AG09309 (cell line): ENCODE measurements around the gene HOXB7.

ENCODE experiments used
- DNase-seq: peaks from one replicate; pipeline ENCODE4 v3.0.0-alpha.2; 2010; ENCODE audit warnings: low read depth
- H3K4me3 ChIP-seq: 2 replicates; pipeline ENCODE4 v1.5.1; 2011; ENCODE audit warnings: mild to moderate bottlenecking, low read depth, low read length, moderate library complexity; ENCODE audit not compliant: control insufficient read depth
- TF ChIP-seq, protein P1 (sequence below): IDR thresholded peaks from 2 replicates; pipeline ENCODE4 v1.5.1; 2011; ENCODE audit warnings: mild to moderate bottlenecking, low read depth, low read length, inconsistent platforms; ENCODE audit not compliant: insufficient read depth, control insufficient read depth; ENCODE audit errors: missing control alignments

The HOXB7 gene

DNA sequence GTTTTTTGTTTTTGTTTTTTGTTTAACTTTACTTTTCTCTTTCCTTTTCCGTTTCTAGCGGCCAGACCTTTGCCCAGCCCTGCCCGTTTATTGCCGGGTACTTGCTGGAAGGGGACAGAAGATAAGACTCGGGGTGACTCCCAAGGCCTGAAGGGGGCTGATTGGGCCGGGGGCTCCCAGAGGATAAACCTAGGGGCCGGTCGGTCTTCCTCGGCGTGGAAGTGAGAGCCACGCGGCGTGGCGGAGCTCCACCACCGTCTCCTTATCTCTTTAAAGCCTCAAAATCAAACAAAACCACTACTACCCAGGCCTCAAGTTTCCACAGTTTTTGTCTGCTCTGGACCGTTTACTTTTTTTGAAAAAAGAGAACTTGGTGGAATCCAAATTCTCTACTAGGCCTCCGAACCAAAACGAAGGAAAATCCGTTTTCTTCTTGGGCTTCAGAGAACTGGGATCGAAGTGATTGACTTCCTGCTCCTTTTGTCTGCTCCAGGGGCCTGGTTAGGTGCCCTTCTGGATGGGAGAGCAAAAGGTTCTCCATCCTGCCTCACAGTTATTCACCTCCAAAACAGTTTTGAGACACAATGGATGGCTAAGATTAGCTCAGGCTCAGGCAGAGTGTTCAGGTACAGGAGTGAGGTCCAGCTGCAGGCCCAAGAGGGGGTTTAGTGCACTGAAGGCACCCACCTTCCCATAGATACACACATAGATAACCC is 23.8 kb upstream of the HOXB7 start:
- no peak for DNase-seq
- H3K4me3 ChIP-seq = no peak overlapping the region
- TF ChIP-seq, protein P1, sequence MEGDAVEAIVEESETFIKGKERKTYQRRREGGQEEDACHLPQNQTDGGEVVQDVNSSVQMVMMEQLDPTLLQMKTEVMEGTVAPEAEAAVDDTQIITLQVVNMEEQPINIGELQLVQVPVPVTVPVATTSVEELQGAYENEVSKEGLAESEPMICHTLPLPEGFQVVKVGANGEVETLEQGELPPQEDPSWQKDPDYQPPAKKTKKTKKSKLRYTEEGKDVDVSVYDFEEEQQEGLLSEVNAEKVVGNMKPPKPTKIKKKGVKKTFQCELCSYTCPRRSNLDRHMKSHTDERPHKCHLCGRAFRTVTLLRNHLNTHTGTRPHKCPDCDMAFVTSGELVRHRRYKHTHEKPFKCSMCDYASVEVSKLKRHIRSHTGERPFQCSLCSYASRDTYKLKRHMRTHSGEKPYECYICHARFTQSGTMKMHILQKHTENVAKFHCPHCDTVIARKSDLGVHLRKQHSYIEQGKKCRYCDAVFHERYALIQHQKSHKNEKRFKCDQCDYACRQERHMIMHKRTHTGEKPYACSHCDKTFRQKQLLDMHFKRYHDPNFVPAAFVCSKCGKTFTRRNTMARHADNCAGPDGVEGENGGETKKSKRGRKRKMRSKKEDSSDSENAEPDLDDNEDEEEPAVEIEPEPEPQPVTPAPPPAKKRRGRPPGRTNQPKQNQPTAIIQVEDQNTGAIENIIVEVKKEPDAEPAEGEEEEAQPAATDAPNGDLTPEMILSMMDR = no peak

DNA sequence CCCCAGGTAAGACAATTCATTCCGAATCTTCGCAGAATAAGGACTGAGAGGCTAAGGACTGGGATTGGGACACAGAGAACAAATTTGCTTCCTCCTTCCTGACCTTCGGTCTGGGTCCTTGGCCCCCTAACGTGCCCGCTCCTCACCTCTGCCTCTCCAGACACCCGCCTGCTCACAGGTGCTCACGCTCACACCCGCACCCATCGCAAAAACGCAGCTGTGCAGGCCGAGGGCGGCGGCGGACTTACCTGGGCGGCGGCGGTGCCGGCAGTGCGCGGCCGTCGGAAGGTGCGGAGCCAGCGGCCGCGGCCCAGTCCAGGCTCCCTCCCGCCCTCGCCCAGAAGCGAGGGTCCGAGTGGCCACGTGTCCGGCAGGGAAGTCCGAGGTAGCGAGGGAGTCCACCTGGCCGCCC is 22.5 kb upstream of the HOXB7 start:
- H3K4me3 ChIP-seq = no peak overlapping the region
- TF ChIP-seq, protein P1 = no peak
- no peak for DNase-seq

DNA sequence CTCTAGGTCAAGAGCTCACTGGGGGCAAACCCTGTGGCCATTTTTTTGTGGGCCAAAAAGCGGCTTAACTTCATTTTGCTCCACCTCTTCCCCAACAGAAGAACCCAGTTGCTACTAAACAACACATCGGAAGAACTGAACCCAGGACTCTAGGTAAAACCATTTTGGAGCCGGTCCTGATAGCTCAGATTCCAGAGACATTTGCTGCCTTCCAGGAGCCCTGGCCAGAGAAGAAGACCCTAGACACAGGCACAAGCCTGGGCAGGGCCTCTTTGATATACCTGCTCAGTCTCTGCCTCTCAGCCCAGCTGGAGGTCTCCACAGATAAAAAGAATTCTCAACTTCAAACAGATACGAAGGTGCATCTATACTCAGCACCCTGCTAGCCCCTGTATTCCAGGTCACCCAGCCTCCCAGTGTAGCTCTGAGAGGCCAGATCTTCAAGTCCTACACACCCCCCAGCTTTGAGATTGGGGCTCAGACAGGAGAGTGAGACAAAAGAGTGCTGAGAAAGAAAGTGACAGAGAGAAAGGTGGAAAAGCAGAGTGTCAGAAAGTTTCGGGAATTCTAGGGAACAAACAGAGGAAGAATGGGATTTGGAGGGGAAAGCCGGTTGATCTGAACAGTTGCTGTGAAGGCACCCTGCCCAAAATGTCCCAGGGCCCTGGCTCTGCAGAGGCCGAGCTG is 21.9 kb upstream of the HOXB7 start:
- TF ChIP-seq, protein P1 = no peak
- no peak for DNase-seq
- no peak overlapping the region for H3K4me3 ChIP-seq

DNA sequence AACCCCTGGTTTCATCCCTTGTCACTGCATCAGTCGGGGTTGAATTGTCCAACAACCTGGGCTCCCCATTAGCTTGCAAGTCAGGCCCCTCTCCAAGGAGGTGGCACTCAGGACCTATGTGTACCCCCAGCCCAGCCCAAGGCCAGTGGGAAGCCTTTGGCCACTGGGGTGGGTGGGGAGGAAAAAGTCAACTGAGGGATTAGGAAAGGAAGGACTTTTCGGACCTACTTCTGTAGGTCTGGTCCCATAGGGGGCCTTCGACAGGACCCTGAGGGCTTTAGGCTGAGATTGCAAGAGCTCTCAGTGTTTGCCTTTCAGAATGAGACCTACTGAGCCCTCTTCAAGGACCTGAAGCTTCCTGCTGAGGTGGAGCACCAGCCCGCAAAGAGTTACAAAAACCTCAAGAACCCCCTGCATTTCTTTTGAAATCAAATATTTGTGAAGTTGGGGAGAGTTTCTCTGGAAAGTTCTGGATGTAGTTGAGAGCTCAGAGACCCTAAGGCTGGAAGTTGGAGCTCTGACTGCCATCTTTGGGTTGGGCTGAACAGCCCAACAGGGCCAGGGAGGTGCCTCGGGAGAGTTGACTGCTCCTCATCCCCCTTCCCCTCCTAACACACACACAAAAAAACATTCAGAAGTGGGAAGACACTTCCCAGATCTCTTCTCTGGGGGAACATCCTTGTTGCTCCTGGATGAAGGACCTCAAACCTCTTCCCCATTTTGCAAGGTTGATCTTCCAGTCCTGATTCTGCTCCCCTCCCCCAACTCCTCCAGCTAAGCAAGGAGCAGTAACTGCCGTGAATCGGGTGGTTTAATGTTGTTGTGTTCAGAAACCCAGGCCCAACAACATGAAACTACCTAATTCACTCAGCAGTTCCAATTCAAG is 21.1 kb upstream of the HOXB7 start:
- TF ChIP-seq, protein P1 = no peak
- no peak overlapping the region for H3K4me3 ChIP-seq
- no peak for DNase-seq

DNA sequence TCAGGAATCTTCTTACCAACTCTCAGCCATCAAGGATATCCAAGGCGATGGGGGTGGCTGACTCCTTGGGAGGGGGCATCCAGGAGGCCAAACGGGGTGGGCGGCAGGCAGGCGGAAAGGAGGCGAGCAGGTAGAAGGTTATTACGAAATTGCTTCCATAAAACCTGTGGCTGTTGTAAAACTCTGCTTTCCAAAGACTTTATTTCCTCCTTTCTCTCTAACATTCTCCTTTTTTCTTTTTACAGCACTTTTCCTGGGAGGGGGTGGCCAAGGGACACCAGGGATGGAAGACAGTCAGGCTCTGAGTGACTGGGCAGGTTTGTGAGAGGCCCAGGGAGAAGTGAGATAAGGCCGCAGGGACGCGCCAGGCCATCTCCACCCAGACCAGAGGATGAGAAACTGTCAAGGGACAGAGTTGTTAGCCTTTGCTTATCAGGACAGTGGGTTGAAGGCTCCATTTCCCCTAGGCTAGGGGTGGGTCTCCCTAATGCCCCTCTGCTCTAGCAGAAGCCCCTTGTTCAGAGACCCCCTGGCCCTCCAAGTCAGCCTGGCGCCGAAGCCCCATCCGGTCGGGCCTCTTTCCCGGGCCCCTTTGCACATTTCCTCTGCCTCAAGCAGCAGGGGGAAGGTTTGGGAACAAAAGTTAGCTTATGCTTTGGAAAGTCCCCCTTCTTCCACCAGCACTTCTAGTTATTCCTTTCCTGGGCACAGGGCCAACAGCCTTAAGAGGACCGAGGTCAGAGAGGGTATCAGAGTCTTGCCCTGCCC is 20.3 kb upstream of the HOXB7 start:
- no peak overlapping the region for H3K4me3 ChIP-seq
- no peak for DNase-seq
- TF ChIP-seq, protein P1 = no peak

DNA sequence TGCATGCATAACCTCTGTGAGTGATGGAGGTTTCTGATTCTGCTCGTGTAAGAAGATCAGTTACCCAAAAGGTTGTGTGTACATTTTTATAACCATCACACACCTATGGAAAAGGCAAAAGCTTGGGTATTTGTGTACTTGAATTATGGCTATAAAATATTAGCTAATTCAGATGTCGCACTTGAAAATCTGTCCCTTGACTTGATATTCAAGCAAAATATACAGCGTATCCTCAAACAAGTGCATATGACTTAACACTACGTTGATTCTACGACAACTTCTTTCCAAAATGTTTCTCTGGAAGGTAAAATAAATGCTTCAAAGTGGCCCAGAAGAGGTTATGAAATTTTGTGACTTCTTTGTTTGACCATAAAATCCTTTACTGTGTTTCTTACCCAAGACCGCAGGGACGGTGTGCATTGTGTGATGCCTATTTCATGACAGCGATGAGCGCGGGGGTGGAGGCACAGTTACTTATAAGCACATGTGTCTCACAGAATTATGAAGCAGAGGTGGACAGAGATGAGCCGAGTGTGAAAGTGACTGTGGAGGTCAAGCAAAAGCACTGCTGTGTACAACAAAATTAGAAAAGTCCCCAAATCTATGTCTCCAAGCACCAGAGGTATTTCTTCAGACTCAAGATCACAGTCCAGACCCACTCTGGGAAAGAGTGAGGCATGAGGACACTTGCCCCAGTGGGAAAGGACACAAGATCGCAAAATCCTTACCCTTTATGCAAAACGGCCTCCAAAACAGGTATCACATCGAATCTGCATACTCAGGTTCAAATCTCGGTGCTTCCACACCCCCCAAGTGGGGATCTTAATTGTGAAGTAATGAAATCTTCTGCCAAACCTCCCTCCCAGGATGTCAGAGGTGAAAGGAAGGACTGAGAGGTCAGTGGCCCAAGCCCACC is 19.4 kb upstream of the HOXB7 start:
- DNase-seq = no peak
- H3K4me3 ChIP-seq = no peak overlapping the region

More for the DNA sequence above, 19.4 kb upstream of the HOXB7 start:
- TF ChIP-seq, protein P1 = no peak
